Gastrocnemius medialis (tissue), 4 donors: Measurements from ENCODE around the gene ARID1B.

Source experiments
- POLR2A ChIP-seq, 2 donors: fragments of 450-650 bp; IDR thresholded peaks; one replicate each; pipeline ENCODE4 v1.6.1; 2017; ENCODE audit warnings: antibody characterized with exemption in 2 of 2, mild to moderate bottlenecking in 2 of 2, moderate library complexity in 2 of 2
- TF ChIP-seq, protein P1 (sequence below), 5 experiments: fragments of 450-650 bp in 3 of 5; fragments of 200-600 bp in 2 of 5; sonication (generic) in 2 of 5; IDR thresholded peaks in 4 of 5; conservative IDR thresholded peaks in 1 of 5; 1 replicate in 4 of 5; 2 replicates in 1 of 5; pipeline ENCODE4 v1.5.1; 2016 to 2019; ENCODE audit warnings: antibody characterized with exemption in 5 of 5, mild to moderate bottlenecking in 3 of 5, moderate library complexity in 3 of 5

DNA sequence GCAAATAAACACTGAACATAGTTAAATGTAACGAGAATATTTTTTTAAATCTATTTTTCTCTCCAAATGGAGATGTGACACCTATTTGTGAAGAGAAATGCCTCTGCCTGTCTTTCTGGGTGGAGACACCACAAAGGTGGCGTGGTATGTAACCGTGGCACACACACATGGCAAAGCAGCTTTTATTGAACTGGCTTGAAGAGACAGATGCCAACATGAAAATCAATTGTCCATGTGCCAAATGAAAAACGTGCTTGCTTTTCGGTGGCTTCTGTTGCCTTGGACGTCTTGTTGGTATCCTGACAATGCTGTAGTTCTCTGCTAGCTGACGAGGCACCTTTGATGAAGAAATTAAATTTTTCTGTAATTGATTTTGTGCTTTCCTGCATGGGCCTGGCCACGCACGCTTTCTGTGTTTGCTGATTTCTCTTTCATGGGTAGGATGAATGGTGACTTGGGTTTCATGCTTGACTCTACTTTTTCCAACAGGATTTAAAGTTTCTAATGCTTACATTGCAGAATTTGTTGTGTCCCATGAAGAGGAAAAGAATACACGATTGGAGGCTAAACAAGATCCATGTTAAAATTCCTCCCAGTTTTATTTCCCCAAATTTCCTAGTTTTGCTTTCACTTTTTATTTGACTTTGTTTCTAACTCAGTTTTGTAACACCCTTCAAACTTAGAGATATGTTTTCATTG lies 343.5 kb downstream of the ARID1B start:
- no peak for TF ChIP-seq POLR2A (IDR thresholded peaks at IDR 0.05)
- TF ChIP-seq, protein P1, sequence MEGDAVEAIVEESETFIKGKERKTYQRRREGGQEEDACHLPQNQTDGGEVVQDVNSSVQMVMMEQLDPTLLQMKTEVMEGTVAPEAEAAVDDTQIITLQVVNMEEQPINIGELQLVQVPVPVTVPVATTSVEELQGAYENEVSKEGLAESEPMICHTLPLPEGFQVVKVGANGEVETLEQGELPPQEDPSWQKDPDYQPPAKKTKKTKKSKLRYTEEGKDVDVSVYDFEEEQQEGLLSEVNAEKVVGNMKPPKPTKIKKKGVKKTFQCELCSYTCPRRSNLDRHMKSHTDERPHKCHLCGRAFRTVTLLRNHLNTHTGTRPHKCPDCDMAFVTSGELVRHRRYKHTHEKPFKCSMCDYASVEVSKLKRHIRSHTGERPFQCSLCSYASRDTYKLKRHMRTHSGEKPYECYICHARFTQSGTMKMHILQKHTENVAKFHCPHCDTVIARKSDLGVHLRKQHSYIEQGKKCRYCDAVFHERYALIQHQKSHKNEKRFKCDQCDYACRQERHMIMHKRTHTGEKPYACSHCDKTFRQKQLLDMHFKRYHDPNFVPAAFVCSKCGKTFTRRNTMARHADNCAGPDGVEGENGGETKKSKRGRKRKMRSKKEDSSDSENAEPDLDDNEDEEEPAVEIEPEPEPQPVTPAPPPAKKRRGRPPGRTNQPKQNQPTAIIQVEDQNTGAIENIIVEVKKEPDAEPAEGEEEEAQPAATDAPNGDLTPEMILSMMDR (IDR thresholded peaks at IDR 0.05 in 4 of 5, conservative IDR thresholded peaks at IDR 0.05 in 1 of 5): no peak
